Astrocyte (in vitro differentiated cells and primary cell): Measurements from ENCODE around the gene TREML2.

ENCODE experiments used
- EZH2 ChIP-seq: IDR thresholded peaks from 2 replicates; pipeline ENCODE4 v1.6.1; 2012; ENCODE audit warnings: mild to moderate bottlenecking, low read length, inconsistent platforms; ENCODE audit not compliant: insufficient read depth
- TF ChIP-seq, protein P1 (sequence below): IDR thresholded peaks from 2 replicates; pipeline ENCODE4 v1.5.1; 2011; ENCODE audit warnings: low read depth, mild to moderate bottlenecking, inconsistent platforms, low read length, moderate library complexity; ENCODE audit not compliant: insufficient read depth

- no peak for TF ChIP-seq EZH2
- TF ChIP-seq, protein P1, sequence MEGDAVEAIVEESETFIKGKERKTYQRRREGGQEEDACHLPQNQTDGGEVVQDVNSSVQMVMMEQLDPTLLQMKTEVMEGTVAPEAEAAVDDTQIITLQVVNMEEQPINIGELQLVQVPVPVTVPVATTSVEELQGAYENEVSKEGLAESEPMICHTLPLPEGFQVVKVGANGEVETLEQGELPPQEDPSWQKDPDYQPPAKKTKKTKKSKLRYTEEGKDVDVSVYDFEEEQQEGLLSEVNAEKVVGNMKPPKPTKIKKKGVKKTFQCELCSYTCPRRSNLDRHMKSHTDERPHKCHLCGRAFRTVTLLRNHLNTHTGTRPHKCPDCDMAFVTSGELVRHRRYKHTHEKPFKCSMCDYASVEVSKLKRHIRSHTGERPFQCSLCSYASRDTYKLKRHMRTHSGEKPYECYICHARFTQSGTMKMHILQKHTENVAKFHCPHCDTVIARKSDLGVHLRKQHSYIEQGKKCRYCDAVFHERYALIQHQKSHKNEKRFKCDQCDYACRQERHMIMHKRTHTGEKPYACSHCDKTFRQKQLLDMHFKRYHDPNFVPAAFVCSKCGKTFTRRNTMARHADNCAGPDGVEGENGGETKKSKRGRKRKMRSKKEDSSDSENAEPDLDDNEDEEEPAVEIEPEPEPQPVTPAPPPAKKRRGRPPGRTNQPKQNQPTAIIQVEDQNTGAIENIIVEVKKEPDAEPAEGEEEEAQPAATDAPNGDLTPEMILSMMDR, result no peak
These were observed 3.2 kb upstream of the TREML2 start for GRCh38 chr6:41204156-41204555.
